IMR-90 (cell line): ENCODE data around the gene CRYBB1. TPM values are rescaled to one million over a fixed set of nuclear protein-coding genes. Genes with fewer than 3 reads are reported as not detected.

Experiments
- ATAC-seq: fragments of 200-7000 bp; cut with Tn5 transposase; 2 replicates; pipeline ENCODE4 v1.9.1; 2020; ENCODE audit warnings: low read depth, mild to moderate bottlenecking, moderate library complexity
- BruUV-seq: library from RNA; stranded (reverse); fragments of 400-500 nt; replicated peaks from 2 replicates; lab custom pipeline; 2021; lab: Mats Ljungman, UMichigan
- CTCF ChIA-PET: fragments of 300-600 bp; formaldehyde crosslinking; extraction: SDS; loops from one replicate; lab custom pipeline; 2021; ENCODE audit warnings: antibody characterized with exemption; lab: Yijun Ruan, JAX
- POLR2A ChIA-PET: fragments of 300-600 bp; sonication (Branson Sonifier 250); formaldehyde crosslinking; loops from one replicate; lab custom pipeline; 2022; ENCODE audit warnings: antibody characterized with exemption; ENCODE audit not compliant: unreplicated experiment; lab: Charles Lee
- DNase-seq: peaks from one replicate; pipeline ENCODE4 v3.0.0; 2013
- H2AFZ ChIP-seq: replicated peaks from 2 replicates; pipeline ENCODE3; 2013; ENCODE audit warnings: low read length, mild to moderate bottlenecking; ENCODE audit not compliant: poor library complexity
- H2AK5ac ChIP-seq: 2 replicates; pipeline ENCODE4 v1.6.1; 2013; ENCODE audit warnings: low read depth, low read length, inconsistent platforms
- H2AK9ac ChIP-seq: replicated peaks from 2 replicates; pipeline ENCODE3; 2013; ENCODE audit warnings: mild to moderate bottlenecking, low read depth, low read length, moderate library complexity; ENCODE audit not compliant: poor library complexity
- H2BK120ac ChIP-seq: 2 replicates; pipeline ENCODE4 v1.6.1; 2013; ENCODE audit warnings: low read depth, low read length, inconsistent platforms
- H2BK15ac ChIP-seq: 3 replicates; pipeline ENCODE4 v1.6.1; 2013; ENCODE audit warnings: low read depth, low read length, inconsistent platforms
- H2BK20ac ChIP-seq: 2 replicates; pipeline ENCODE4 v1.6.1; 2013; ENCODE audit warnings: low read depth, mild to moderate bottlenecking, inconsistent platforms, low read length, moderate library complexity
- H2BK5ac ChIP-seq: 2 replicates; pipeline ENCODE4 v1.6.1; 2013; ENCODE audit warnings: mild to moderate bottlenecking, low read depth, low read length, inconsistent platforms; ENCODE audit not compliant: poor library complexity, severe bottlenecking
- H3K14ac ChIP-seq: replicated peaks from 2 replicates; pipeline ENCODE4 v1.6.1; 2013; ENCODE audit warnings: low read depth, low read length, inconsistent platforms
- H3K18ac ChIP-seq: 2 replicates; pipeline ENCODE4 v1.6.1; 2013; ENCODE audit warnings: low read depth, low read length, control low read depth
- H3K23ac ChIP-seq: 2 replicates; pipeline ENCODE4 v1.6.1; 2013; ENCODE audit warnings: low read depth, low read length, inconsistent platforms
- H3K27ac ChIP-seq: 2 replicates; pipeline ENCODE4 v1.5.1; 2013; ENCODE audit warnings: mild to moderate bottlenecking, control low read depth, low read length; ENCODE audit not compliant: insufficient read depth
- H3K27me3 ChIP-seq: 2 replicates; pipeline ENCODE4 v1.6.1; 2013; ENCODE audit warnings: low read length; ENCODE audit not compliant: control insufficient read depth, insufficient read depth
- H3K36me3 ChIP-seq: 2 replicates; pipeline ENCODE4 v1.6.1; 2013; ENCODE audit warnings: low read length, mixed read lengths; ENCODE audit not compliant: control insufficient read depth, insufficient read depth
- H3K4ac ChIP-seq: 2 replicates; pipeline ENCODE4 v1.6.1; 2013; ENCODE audit warnings: low read depth, low read length, inconsistent platforms
- H3K4me1 ChIP-seq: 2 replicates; pipeline ENCODE4 v1.6.1; 2013; ENCODE audit warnings: low read length, mixed read lengths; ENCODE audit not compliant: control insufficient read depth, insufficient read depth
- H3K4me2 ChIP-seq: 2 replicates; pipeline ENCODE4 v1.6.1; 2013; ENCODE audit warnings: low read depth, mild to moderate bottlenecking, control low read depth, low read length, moderate library complexity
- H3K4me3 ChIP-seq: 2 replicates; pipeline ENCODE4 v1.5.1; 2013; ENCODE audit warnings: low read depth, mild to moderate bottlenecking, control low read depth, low read length, moderate library complexity; ENCODE audit not compliant: insufficient read depth
- H3K56ac ChIP-seq: 2 replicates; pipeline ENCODE4 v1.6.1; 2013; ENCODE audit warnings: low read length, inconsistent platforms; ENCODE audit not compliant: insufficient read depth; ENCODE audit errors: extremely low read depth
- H3K79me1 ChIP-seq, 2 experiments: 2 replicates each; pipeline ENCODE4 v1.6.1; 2013; ENCODE audit warnings: low read length in 2 of 2, inconsistent platforms in 1 of 2, low read depth in 1 of 2
- H3K9ac ChIP-seq: 2 replicates; pipeline ENCODE4 v1.6.1; 2013; ENCODE audit warnings: low read depth, low read length, control low read depth
- H3K9me1 ChIP-seq: 2 replicates; pipeline ENCODE4 v1.6.1; 2013; ENCODE audit warnings: low read length, inconsistent platforms; ENCODE audit not compliant: insufficient read depth
- H3K9me3 ChIP-seq: 2 replicates; pipeline ENCODE4 v1.6.1; 2013; ENCODE audit warnings: low read length; ENCODE audit not compliant: control insufficient read depth, insufficient read depth
- H4K20me1 ChIP-seq: 2 replicates; pipeline ENCODE4 v1.6.1; 2013; ENCODE audit warnings: low read length, inconsistent platforms; ENCODE audit not compliant: insufficient read depth
- H4K5ac ChIP-seq: 2 replicates; pipeline ENCODE4 v1.6.1; 2013; ENCODE audit warnings: mild to moderate bottlenecking, low read depth, low read length, control low read depth
- H4K8ac ChIP-seq, 2 experiments: 2 replicates each; pipeline ENCODE4 v1.6.1; 2013; ENCODE audit warnings: low read depth in 2 of 2, low read length in 2 of 2, control low read depth in 1 of 2, inconsistent platforms in 1 of 2
- H4K91ac ChIP-seq: 2 replicates; pipeline ENCODE4 v1.6.1; 2013; ENCODE audit warnings: low read depth, low read length, inconsistent platforms; ENCODE audit not compliant: insufficient read depth
- MAFK ChIP-seq: IDR thresholded peaks from 2 replicates; pipeline ENCODE4 v1.6.1; 2012; ENCODE audit warnings: low read depth, low read length, improper control_type of control experiment
- MAZ ChIP-seq: IDR thresholded peaks from 2 replicates; pipeline ENCODE4 v1.6.1; 2012; ENCODE audit warnings: low read depth, mild to moderate bottlenecking, low read length, improper control_type of control experiment, moderate library complexity, borderline replicate concordance
- POLR2A ChIP-seq: IDR thresholded peaks from 2 replicates; pipeline ENCODE4 v1.6.1; 2012; ENCODE audit warnings: mild to moderate bottlenecking, low read depth, low read length
- RFX5 ChIP-seq: IDR thresholded peaks from 2 replicates; pipeline ENCODE4 v1.8.0; 2012; ENCODE audit warnings: low read depth, mild to moderate bottlenecking, low read length, moderate library complexity
- WGBS, 2 experiments: methylation state at CpG; one replicate each; pipeline versions ENCODE4 v1.1.5 to v1.1.7; 2013; ENCODE audit warnings: missing lambda C conversion rate in 2 of 2; ENCODE audit not compliant: insufficient read length in 1 of 2; ENCODE audit errors: extremely low coverage in 2 of 2; 5-methylcytosine and 5-hydroxymethylcytosine counted together
- dilution Hi-C: fragments of 300-500 bp; cut with HindIII; formaldehyde crosslinking; loops from one replicate; pipeline ENCODE4 v1.14.3; 2018; ENCODE audit warnings: low sequenced_read_pairs; ENCODE audit not compliant: unreplicated experiment
- in situ Hi-C: fragments of 300-500 bp; cut with MboI; formaldehyde crosslinking; loops from 3 replicates; pipeline ENCODE4 v1.14.3; 2019; ENCODE audit warnings: low sequenced_read_pairs, inconsistent platforms, mixed read lengths
- intact Hi-C: fragments of 100-400 bp; cut with micrococcal nuclease; formaldehyde crosslinking; loops from 2 replicates; pipeline ENCODE4 v1.10.0; 2022
- polyA plus RNA-seq, 3 experiments: library from polyadenylated mRNA; depleted of rRNA; stranded (reverse); fragments of >200 nt; gene quantifications; 2 replicates each; pipeline ENCODE4 v1.2.3, GENCODE V29; 2012; ENCODE audit warnings: low replicate concordance in 1 of 3
- total RNA-seq: library from RNA; depleted of rRNA; stranded (reverse); fragments of >200 nt; gene quantifications from 2 replicates; pipeline ENCODE4 v1.2.3, GENCODE V29; 2012
- TF ChIP-seq, protein P1 (sequence below): fragments of 150-350 bp; IDR thresholded peaks from 2 replicates; pipeline ENCODE4 v1.6.1; 2016; ENCODE audit warnings: low read depth, mild to moderate bottlenecking, low read length, moderate library complexity, borderline replicate concordance
- TF ChIP-seq, protein P2 (sequence below): conservative IDR thresholded peaks from 2 replicates; pipeline ENCODE4 v1.5.1; 2012; ENCODE audit warnings: mild to moderate bottlenecking, low read depth, low read length, improper control_type of control experiment

The CRYBB1 gene
- total and polyA plus RNA-seq, 2 of the 4 experiments (the other 2 are of a cell fraction) = not detected

DNA sequence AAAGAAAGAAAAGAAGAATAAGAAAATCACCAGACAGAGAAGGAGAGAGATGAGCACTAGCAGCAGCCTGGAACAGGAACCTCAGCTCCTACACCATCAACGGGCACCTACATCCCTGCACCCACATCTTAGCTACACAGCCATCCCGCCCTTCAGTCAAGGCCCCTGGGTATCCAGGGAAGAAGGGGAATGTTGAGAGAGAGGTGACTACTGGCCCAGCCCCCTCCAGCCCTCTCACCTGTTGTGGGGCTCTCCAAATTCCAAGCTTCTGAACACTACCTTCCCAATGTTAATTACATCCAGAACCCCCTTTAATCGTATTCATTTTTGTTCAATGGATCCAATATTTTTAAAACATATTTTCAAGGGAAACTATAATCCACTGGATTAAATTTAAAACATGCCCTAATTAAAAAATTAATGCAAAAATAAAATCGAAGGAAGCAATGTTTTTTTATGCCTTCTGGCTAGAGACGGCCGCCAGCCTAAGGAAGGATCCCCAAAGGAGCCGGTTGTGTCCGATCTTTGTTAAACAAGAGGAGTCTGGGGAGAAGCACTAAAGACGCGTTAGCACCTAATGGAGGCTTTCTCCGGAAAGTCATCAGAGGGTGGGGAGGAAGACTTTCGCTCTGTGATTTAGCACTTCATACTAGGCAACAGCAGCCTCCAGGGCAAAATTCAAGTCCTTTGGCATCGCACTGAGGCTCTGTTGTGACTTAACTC is 37.4 kb downstream of the CRYBB1 start:
- no peak for DNase-seq
- H4K20me1 ChIP-seq = peaks cover 42% of the 10 kb centered on the region; the same call in 1 of the 2 replicates
- 0 out of 2 replicates have a peak overlapping the region, but pooled peaks have one; percentile 11 for H3K23ac ChIP-seq
- H4K8ac ChIP-seq = no peak overlapping the region
- in situ Hi-C loops (no loop called here), dilution Hi-C loops (no loop called here), intact Hi-C loops (no loop called here)
- no peak overlapping the region for H2BK120ac ChIP-seq
- H4K91ac ChIP-seq = no peak overlapping the region
- POLR2A ChIA-PET = no interaction called here
- no peak for TF ChIP-seq POLR2A
- TF ChIP-seq RFX5 = no peak
- TF ChIP-seq, protein P1, sequence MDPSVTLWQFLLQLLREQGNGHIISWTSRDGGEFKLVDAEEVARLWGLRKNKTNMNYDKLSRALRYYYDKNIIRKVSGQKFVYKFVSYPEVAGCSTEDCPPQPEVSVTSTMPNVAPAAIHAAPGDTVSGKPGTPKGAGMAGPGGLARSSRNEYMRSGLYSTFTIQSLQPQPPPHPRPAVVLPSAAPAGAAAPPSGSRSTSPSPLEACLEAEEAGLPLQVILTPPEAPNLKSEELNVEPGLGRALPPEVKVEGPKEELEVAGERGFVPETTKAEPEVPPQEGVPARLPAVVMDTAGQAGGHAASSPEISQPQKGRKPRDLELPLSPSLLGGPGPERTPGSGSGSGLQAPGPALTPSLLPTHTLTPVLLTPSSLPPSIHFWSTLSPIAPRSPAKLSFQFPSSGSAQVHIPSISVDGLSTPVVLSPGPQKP = no peak
- TF ChIP-seq MAFK = no peak
- TF ChIP-seq, protein P2, sequence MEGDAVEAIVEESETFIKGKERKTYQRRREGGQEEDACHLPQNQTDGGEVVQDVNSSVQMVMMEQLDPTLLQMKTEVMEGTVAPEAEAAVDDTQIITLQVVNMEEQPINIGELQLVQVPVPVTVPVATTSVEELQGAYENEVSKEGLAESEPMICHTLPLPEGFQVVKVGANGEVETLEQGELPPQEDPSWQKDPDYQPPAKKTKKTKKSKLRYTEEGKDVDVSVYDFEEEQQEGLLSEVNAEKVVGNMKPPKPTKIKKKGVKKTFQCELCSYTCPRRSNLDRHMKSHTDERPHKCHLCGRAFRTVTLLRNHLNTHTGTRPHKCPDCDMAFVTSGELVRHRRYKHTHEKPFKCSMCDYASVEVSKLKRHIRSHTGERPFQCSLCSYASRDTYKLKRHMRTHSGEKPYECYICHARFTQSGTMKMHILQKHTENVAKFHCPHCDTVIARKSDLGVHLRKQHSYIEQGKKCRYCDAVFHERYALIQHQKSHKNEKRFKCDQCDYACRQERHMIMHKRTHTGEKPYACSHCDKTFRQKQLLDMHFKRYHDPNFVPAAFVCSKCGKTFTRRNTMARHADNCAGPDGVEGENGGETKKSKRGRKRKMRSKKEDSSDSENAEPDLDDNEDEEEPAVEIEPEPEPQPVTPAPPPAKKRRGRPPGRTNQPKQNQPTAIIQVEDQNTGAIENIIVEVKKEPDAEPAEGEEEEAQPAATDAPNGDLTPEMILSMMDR = no peak
- no peak for TF ChIP-seq MAZ
- H3K4me2 ChIP-seq = no peak overlapping the region
- no peak overlapping the region for H2AK9ac ChIP-seq
- peaks cover 8% of the 10 kb centered on the region for H3K4me1 ChIP-seq
- H3K4ac ChIP-seq = no peak overlapping the region
- no peak for ATAC-seq
- H3K4me3 ChIP-seq = no peak overlapping the region
- WGBS, 2 experiments = no CpG with 5 or more reads among the region's 13 CpGs
- no peak overlapping the region for H3K56ac ChIP-seq
- no peak overlapping the region for H4K5ac ChIP-seq
- no peak overlapping the region for H2BK20ac ChIP-seq
- H3K14ac ChIP-seq = no peak overlapping the region
- H3K9me1 ChIP-seq = peaks cover 28% of the 10 kb centered on the region
- no peaks in the 10 kb centered on the region for H3K9me3 ChIP-seq
- H3K27ac ChIP-seq = no peak overlapping the region
- no peaks in the 10 kb centered on the region for H3K27me3 ChIP-seq
- no peak overlapping the region for H2AK5ac ChIP-seq
- H2BK15ac ChIP-seq = no peak overlapping the region
- no peak overlapping the region for H2AFZ ChIP-seq
- H3K79me1 ChIP-seq = peaks cover 33 to 84% of the 10 kb centered on the region in 2 experiments
- H3K18ac ChIP-seq = no peak overlapping the region
- CTCF ChIA-PET = no interaction called here
- no TSS peak for BruUV-seq
- no peak overlapping the region for H3K9ac ChIP-seq
- H3K36me3 ChIP-seq = no peaks in the 10 kb centered on the region; the same call in 1 of the 2 replicates
- H2BK5ac ChIP-seq = no peak overlapping the region
